B cell (primary cell): ENCODE measurements around the gene KDM7A.

Experiments used
- EZH2 ChIP-seq: IDR thresholded peaks from 2 replicates; pipeline ENCODE4 v1.6.1; 2012; ENCODE audit warnings: borderline replicate concordance, low read depth, mild to moderate bottlenecking, moderate library complexity, low read length; ENCODE audit not compliant: insufficient read depth, poor library complexity, severe bottlenecking
- TF ChIP-seq, protein P1 (sequence below): fragments of 200-600 bp; IDR thresholded peaks from one replicate; pipeline ENCODE4 v1.8.0; 2022; ENCODE audit warnings: antibody characterized with exemption, mild to moderate bottlenecking

DNA sequence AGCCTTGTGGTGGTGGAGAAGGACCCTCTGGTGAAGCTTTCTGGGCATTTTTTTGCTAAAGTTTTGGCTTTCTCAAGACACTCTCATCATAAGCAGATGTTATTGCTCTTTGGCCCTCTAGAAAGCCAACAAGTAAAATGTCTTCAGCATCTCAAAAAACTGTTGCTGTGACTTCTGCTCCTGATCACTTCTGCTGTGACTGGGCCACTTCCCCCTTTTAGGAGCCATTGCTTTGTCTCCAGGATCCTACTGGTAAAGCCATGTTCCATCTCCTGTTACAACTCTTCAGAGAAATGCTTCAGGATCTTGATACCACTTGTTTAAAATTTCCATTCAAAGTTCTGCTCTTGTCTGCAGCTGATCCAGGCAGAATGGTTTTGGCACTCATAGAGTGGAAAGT, 125.0 kb downstream of the KDM7A start:
- TF ChIP-seq EZH2 = no peak
- TF ChIP-seq, protein P1, sequence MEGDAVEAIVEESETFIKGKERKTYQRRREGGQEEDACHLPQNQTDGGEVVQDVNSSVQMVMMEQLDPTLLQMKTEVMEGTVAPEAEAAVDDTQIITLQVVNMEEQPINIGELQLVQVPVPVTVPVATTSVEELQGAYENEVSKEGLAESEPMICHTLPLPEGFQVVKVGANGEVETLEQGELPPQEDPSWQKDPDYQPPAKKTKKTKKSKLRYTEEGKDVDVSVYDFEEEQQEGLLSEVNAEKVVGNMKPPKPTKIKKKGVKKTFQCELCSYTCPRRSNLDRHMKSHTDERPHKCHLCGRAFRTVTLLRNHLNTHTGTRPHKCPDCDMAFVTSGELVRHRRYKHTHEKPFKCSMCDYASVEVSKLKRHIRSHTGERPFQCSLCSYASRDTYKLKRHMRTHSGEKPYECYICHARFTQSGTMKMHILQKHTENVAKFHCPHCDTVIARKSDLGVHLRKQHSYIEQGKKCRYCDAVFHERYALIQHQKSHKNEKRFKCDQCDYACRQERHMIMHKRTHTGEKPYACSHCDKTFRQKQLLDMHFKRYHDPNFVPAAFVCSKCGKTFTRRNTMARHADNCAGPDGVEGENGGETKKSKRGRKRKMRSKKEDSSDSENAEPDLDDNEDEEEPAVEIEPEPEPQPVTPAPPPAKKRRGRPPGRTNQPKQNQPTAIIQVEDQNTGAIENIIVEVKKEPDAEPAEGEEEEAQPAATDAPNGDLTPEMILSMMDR = no peak
